Endothelial cell of umbilical vein (primary cell): ENCODE data around the gene DHFR. TPM values are rescaled to one million over a fixed set of nuclear protein-coding genes. Genes with fewer than 3 reads are reported as not detected.

ENCODE experiments used
- BruUV-seq: library from RNA; stranded (reverse); fragments of 400-500 nt; replicated peaks from 2 replicates; lab custom pipeline; 2021; lab: Mats Ljungman, UMichigan
- CTCF ChIA-PET: fragments of 300-600, 350-600 bp; sonication (Branson Sonifier 250); formaldehyde crosslinking; loops from one replicate; lab custom pipeline; 2021; ENCODE audit warnings: antibody characterized with exemption, inconsistent platforms; lab: Charles Lee
- POLR2A ChIA-PET: fragments of 300-600, 350-600 bp; sonication (Branson Sonifier 250); formaldehyde crosslinking; loops from one replicate; lab custom pipeline; 2021; ENCODE audit warnings: antibody characterized with exemption, inconsistent platforms; lab: Charles Lee
- DNase-seq: peaks from one replicate; pipeline ENCODE4 v3.0.0-alpha.2; 2011; ENCODE audit warnings: low read depth, low spot score
- FAIRE-seq: peaks from 2 replicates; lab custom pipeline; 2011; peaks lifted over from hg19 to GRCh38; lab: Jason Lieb, UNC
- H2AFZ ChIP-seq: 2 replicates; pipeline ENCODE4 v1.6.0; 2012; ENCODE audit warnings: low read depth, low read length, control low read depth, inconsistent platforms
- H3K27ac ChIP-seq: 2 replicates; pipeline ENCODE4 v1.5.1; 2011; ENCODE audit warnings: low read depth, mild to moderate bottlenecking, control low read depth, low read length, moderate library complexity; ENCODE audit not compliant: insufficient read depth
- H3K27me3 ChIP-seq, 2 experiments: 2 replicates each; pipeline versions ENCODE4 v1.6.0 to v1.6.1; 2011; ENCODE audit warnings: low read length in 2 of 2, mixed read lengths in 1 of 2; ENCODE audit not compliant: control insufficient read depth in 2 of 2, insufficient read depth in 2 of 2
- H3K36me3 ChIP-seq, 2 experiments: 2 replicates in 1 of 2; 3 replicates in 1 of 2; pipeline ENCODE4 v1.5.1; 2011; ENCODE audit warnings: low read length in 2 of 2, mild to moderate bottlenecking in 1 of 2, moderate library complexity in 1 of 2; ENCODE audit not compliant: control insufficient read depth in 2 of 2, insufficient read depth in 2 of 2; ENCODE audit errors: extremely low read depth in 1 of 2
- H3K4me1 ChIP-seq: 3 replicates; pipeline ENCODE4 v1.5.1; 2011; ENCODE audit warnings: mild to moderate bottlenecking, low read length; ENCODE audit not compliant: control insufficient read depth, insufficient read depth; ENCODE audit errors: extremely low read depth
- H3K4me2 ChIP-seq: 2 replicates; pipeline ENCODE4 v1.6.1; 2011; ENCODE audit warnings: low read length, control low read depth, mixed read lengths; ENCODE audit not compliant: insufficient read depth
- H3K4me3 ChIP-seq, 3 experiments: fragments of 200-600 bp in 1 of 3; sonication (generic), shearing (Covaris generic) in 1 of 3; replicated peaks in 1 of 3; 2 replicates each; pipeline ENCODE4 v1.5.1; 2011 to 2016; ENCODE audit warnings: control low read depth in 3 of 3, low read length in 3 of 3, mild to moderate bottlenecking in 2 of 3, inconsistent platforms in 1 of 3, low read depth in 1 of 3, moderate library complexity in 1 of 3; ENCODE audit not compliant: insufficient read depth in 1 of 3
- H3K79me2 ChIP-seq: 2 replicates; pipeline ENCODE4 v1.6.0; 2012; ENCODE audit warnings: low read length, inconsistent platforms; ENCODE audit not compliant: control insufficient read depth, insufficient read depth
- H3K9ac ChIP-seq: replicated peaks from 2 replicates; pipeline ENCODE3; 2011; ENCODE audit warnings: low read length, control low read depth; ENCODE audit not compliant: insufficient read depth; ENCODE audit errors: extremely low read depth
- H3K9me1 ChIP-seq: replicated peaks from 3 replicates; pipeline ENCODE4 v1.6.0; 2011; ENCODE audit warnings: mild to moderate bottlenecking, low read length; ENCODE audit not compliant: control insufficient read depth, insufficient read depth; ENCODE audit errors: extremely low read depth
- H3K9me3 ChIP-seq: replicated peaks from 2 replicates; pipeline ENCODE4 v1.5.1; 2012; ENCODE audit warnings: low read length, inconsistent platforms; ENCODE audit not compliant: control insufficient read depth, insufficient read depth
- H4K20me1 ChIP-seq: replicated peaks from 2 replicates; pipeline ENCODE3; 2011; ENCODE audit warnings: mild to moderate bottlenecking, low read length; ENCODE audit not compliant: control insufficient read depth, insufficient read depth; ENCODE audit errors: extremely low read depth
- CTCF ChIP-seq, 2 donors: IDR thresholded peaks; 1 replicate in 1 of 2; 2 replicates in 1 of 2; pipeline ENCODE4 v1.5.1; 2011; ENCODE audit warnings: low read length in 2 of 2, mild to moderate bottlenecking in 2 of 2, moderate library complexity in 2 of 2, control low read depth in 1 of 2, inconsistent platforms in 1 of 2, low read depth in 1 of 2; ENCODE audit not compliant: insufficient read depth in 1 of 2; ENCODE audit errors: extremely low read depth in 1 of 2
- EZH2 ChIP-seq: IDR thresholded peaks from 2 replicates; pipeline ENCODE4 v1.6.1; 2012; ENCODE audit warnings: borderline replicate concordance, low read depth, mild to moderate bottlenecking, moderate library complexity, low read length, inconsistent platforms; ENCODE audit not compliant: severe bottlenecking
- FOS ChIP-seq: IDR thresholded peaks from 2 replicates; pipeline ENCODE4 v1.6.1; 2011; ENCODE audit warnings: mild to moderate bottlenecking, low read length, moderate library complexity, borderline replicate concordance; ENCODE audit not compliant: insufficient read depth
- GATA2 ChIP-seq: IDR thresholded peaks from 2 replicates; pipeline ENCODE4 v1.7.0; 2011; ENCODE audit warnings: low read depth, mild to moderate bottlenecking, moderate library complexity, mixed read lengths, low read length; ENCODE audit not compliant: insufficient read length, insufficient read depth
- JUN ChIP-seq: IDR thresholded peaks from 2 replicates; pipeline ENCODE4 v1.6.1; 2011; ENCODE audit warnings: borderline replicate concordance, low read depth; ENCODE audit not compliant: insufficient read length, insufficient read depth
- MAX ChIP-seq: IDR thresholded peaks from 2 replicates; pipeline ENCODE4 v1.6.1; 2011; ENCODE audit not compliant: insufficient read depth, insufficient read length
- MYC ChIP-seq: IDR thresholded peaks from one replicate; pipeline ENCODE4 v1.6.1; 2011; ENCODE audit warnings: mild to moderate bottlenecking, low read depth, low read length
- POLR2A ChIP-seq: IDR thresholded peaks from 2 replicates; pipeline ENCODE4 v1.6.1; 2012; ENCODE audit warnings: low read depth, mild to moderate bottlenecking, control low read depth, low read length
- POLR2AphosphoS5 ChIP-seq: IDR thresholded peaks from 2 replicates; pipeline ENCODE4 v1.6.1; 2012; ENCODE audit warnings: low read depth, mild to moderate bottlenecking, control low read depth, low read length, moderate library complexity; ENCODE audit not compliant: insufficient read depth
- dilution Hi-C: fragments of 300-500 bp; cut with MboI; formaldehyde crosslinking; loops from one replicate; pipeline ENCODE4 v1.15.0; 2019; ENCODE audit warnings: low sequenced_read_pairs; ENCODE audit not compliant: extremely low pct_ligation_motif_present
- intact Hi-C: fragments of 100-400 bp; cut with micrococcal nuclease; formaldehyde crosslinking; loops from one replicate; pipeline ENCODE4 v1.10.0; 2022
- polyA plus RNA-seq, 4 experiments: library from polyadenylated mRNA; depleted of rRNA in 3 of 4; stranded (reverse) in 3 of 4; unstranded in 1 of 4; fragments of >200 nt; gene quantifications; 2 replicates each; pipeline versions ENCODE4 v1.2.1 to v1.2.3, GENCODE V29; 2011 to 2012; ENCODE audit warnings: missing spikeins in 1 of 4
- total RNA-seq: library from RNA; stranded (reverse); gene quantifications from 2 replicates; pipeline ENCODE4 v1.2.3, GENCODE V29; 2021

Gene DHFR
- total and polyA plus RNA-seq, 2 donors (not counting 3 experiments of a cell fraction or from before 2014, with no cell fraction given) = 17.6 to 35.8 TPM

- Histone ChIP-seq H3K9me1 (no peaks in the 10 kb centered on the region), H3K27ac (no peak overlapping the region), H3K4me1 (no peaks in the 10 kb centered on the region), H3K9me3 (no peaks in the 10 kb centered on the region), H3K4me2 (no peak overlapping the region), H3K79me2 (no peaks in the 10 kb centered on the region), H4K20me1 (no peaks in the 10 kb centered on the region), H3K27me3 (peaks cover 2 to 4% of the 10 kb centered on the region in 2 experiments), H2AFZ (no peak overlapping the region), H3K9ac (no peak overlapping the region), H3K36me3 (no peaks in the 10 kb centered on the region), H3K4me3 (no peak overlapping the region)
- ChIA-PET CTCF (no interaction called here), POLR2A (no interaction called here)
- intact Hi-C loops = no loop called here
- TF ChIP-seq MAX (no peak), GATA2 (no peak), POLR2AphosphoS5 (no peak), CTCF (IDR thresholded peaks at IDR 0.05; ENCODE audit: extremely low read depth in 1 of 2, insufficient read depth in 1 of 2, low read depth in 1 of 2, low read length in 2 of 2) (no peak)
- no TSS peak for BruUV-seq
- FAIRE-seq = no peak
- DNase-seq = no peak
- dilution Hi-C loops = no loop called here
These were observed 62.7 kb downstream of the DHFR start for GRCh38 chr5:80592105-80592504.

GRCh38 chr5:80591352-80591751 lies 63.4 kb downstream of the DHFR start:
- no peak for DNase-seq
- intact Hi-C loops = no loop called here
- ChIA-PET CTCF (no interaction called here), POLR2A (no interaction called here)
- Histone ChIP-seq H3K27ac (no peak overlapping the region), H4K20me1 (no peaks in the 10 kb centered on the region), H3K9me3 (no peaks in the 10 kb centered on the region), H3K79me2 (no peaks in the 10 kb centered on the region), H3K9ac (no peak overlapping the region), H3K4me1 (no peaks in the 10 kb centered on the region), H3K4me3 (no peak overlapping the region), H3K36me3 (no peaks in the 10 kb centered on the region), H3K27me3 (peaks cover 2 to 4% of the 10 kb centered on the region in 2 experiments), H3K4me2 (no peak overlapping the region), H3K9me1 (no peaks in the 10 kb centered on the region), H2AFZ (no peak overlapping the region)
- FAIRE-seq = no peak
- TF ChIP-seq GATA2 (no peak), POLR2A (no peak), POLR2AphosphoS5 (no peak), MYC (no peak), MAX (no peak), JUN (no peak), FOS (no peak), CTCF (IDR thresholded peaks at IDR 0.05; ENCODE audit: extremely low read depth in 1 of 2, insufficient read depth in 1 of 2, low read depth in 1 of 2, low read length in 2 of 2) (no peak), EZH2 (no peak)
- BruUV-seq = no TSS peak
- dilution Hi-C loops = no loop called here
